Measurements from ENCODE around the gene NOTUM.

GRCh38 chr17:81993729-81994592, 33.0 kb upstream of the NOTUM start:
- TF ChIP-seq POLR2A (IDR thresholded peaks at IDR 0.05; ENCODE audit: low read depth, low read length) (no peak), EZH2 (IDR thresholded peaks at IDR 0.05; ENCODE audit: borderline replicate concordance, low read depth, low read length, severe bottlenecking) (no peak), CTCF (IDR thresholded peaks at IDR 0.05; ENCODE audit: extremely low read depth in 1 of 2, insufficient read depth in 1 of 2, low read depth in 1 of 2, low read length in 2 of 2) (no peak), MYC (IDR thresholded peaks at IDR 0.05; ENCODE audit: low read depth, low read length) (no peak), POLR2AphosphoS5 (IDR thresholded peaks at IDR 0.05; ENCODE audit: insufficient read depth, low read depth, low read length) (no peak), JUN (IDR thresholded peaks at IDR 0.05; ENCODE audit: borderline replicate concordance, insufficient read depth, insufficient read length, low read depth) (no peak), GATA2 (IDR thresholded peaks at IDR 0.05; ENCODE audit: insufficient read depth, insufficient read length, low read depth, low read length) (no peak), MAX (IDR thresholded peaks at IDR 0.05; ENCODE audit: insufficient read depth, insufficient read length) (no peak), FOS (IDR thresholded peaks at IDR 0.05; ENCODE audit: borderline replicate concordance, insufficient read depth, low read length) (no peak)

Data from endothelial cell of umbilical vein (primary cell).